A549 (cell line): ENCODE results near the gene CLEC16A. TPM values are rescaled to one million over a fixed set of nuclear protein-coding genes. Genes with fewer than 3 reads are reported as not detected.

ENCODE experiments used
- ATAC-seq, 2 experiments: fragments of 200-7000 bp in 1 of 2; fragments of >200 bp in 1 of 2; cut with Nextera tagmentation in 1 of 2; cut with Tn5 transposase in 1 of 2; 3 replicates each; pipeline versions ENCODE4 v1.8.0 to v1.9.1; 2018 to 2020; ENCODE audit warnings: mild to moderate bottlenecking in 1 of 2, moderate library complexity in 1 of 2
- CTCF ChIA-PET: fragments of 300-600 bp; sonication (Branson Sonifier 250); formaldehyde crosslinking; extraction: SDS; loops from one replicate; lab custom pipeline; 2021; ENCODE audit warnings: antibody characterized with exemption, inconsistent platforms; lab: Yijun Ruan, JAX
- POLR2A ChIA-PET: fragments of 350-600 bp; formaldehyde crosslinking; extraction: SDS; loops from one replicate; lab custom pipeline; 2021; ENCODE audit warnings: antibody characterized with exemption, inconsistent platforms; lab: Yijun Ruan, JAX
- DNase-seq, 2 experiments: peaks; one replicate each; pipeline versions ENCODE4 v3.0.0 to v3.0.0-alpha.2; 2011 to 2016; ENCODE audit warnings: low read depth in 1 of 2, low spot score in 1 of 2
- FAIRE-seq: peaks from 2 replicates; lab custom pipeline; 2011; peaks lifted over from hg19 to GRCh38; lab: Jason Lieb, UNC
- H3K27ac ChIP-seq, 2 experiments: fragments of >200 bp; sonication (Bioruptor Twin); formaldehyde crosslinking; 3 replicates each; pipeline ENCODE4 v1.5.1; 2016 to 2017
- H3K4me1 ChIP-seq: fragments of >200 bp; sonication (Bioruptor Twin); formaldehyde crosslinking; 3 replicates; pipeline ENCODE4 v1.6.1; 2016
- H3K4me2 ChIP-seq: fragments of >200 bp; sonication (Bioruptor Twin); formaldehyde crosslinking; 3 replicates; pipeline ENCODE4 v1.6.1; 2016
- H3K4me3 ChIP-seq: fragments of >200 bp; sonication (Bioruptor Twin); formaldehyde crosslinking; 3 replicates; pipeline ENCODE4 v1.5.1; 2016
- H3K9me3 ChIP-seq: fragments of >200 bp; sonication (Bioruptor Twin); formaldehyde crosslinking; 3 replicates; pipeline ENCODE4 v1.6.1; 2016
- CEBPB ChIP-seq, 2 experiments: fragments of >200 bp in 1 of 2; sonication (Bioruptor Twin) in 1 of 2; formaldehyde crosslinking in 1 of 2; IDR thresholded peaks; 2 replicates each; pipeline ENCODE4 v1.6.1; 2012 to 2016
- CHD2 ChIP-seq: fragments of 150-350 bp; IDR thresholded peaks from 2 replicates; pipeline ENCODE4 v1.6.1; 2014; ENCODE audit warnings: low read length; ENCODE audit not compliant: partially characterized antibody
- CHD4 ChIP-seq: fragments of 200-600 bp; sonication (generic); IDR thresholded peaks from 2 replicates; pipeline ENCODE4 v1.6.1; 2016; ENCODE audit warnings: antibody characterized with exemption, mild to moderate bottlenecking, borderline replicate concordance
- EHMT2 ChIP-seq: fragments of 200-600 bp; sonication (generic); IDR thresholded peaks from 2 replicates; pipeline ENCODE4 v1.6.1; 2016; ENCODE audit warnings: antibody characterized with exemption, low read depth, mild to moderate bottlenecking, moderate library complexity
- ELK1 ChIP-seq: fragments of 150-350 bp; IDR thresholded peaks from 2 replicates; pipeline ENCODE4 v1.6.1; 2014; ENCODE audit warnings: low read depth, mild to moderate bottlenecking, low read length
- EP300 ChIP-seq, 2 experiments: fragments of >200 bp; sonication (Bioruptor Twin); formaldehyde crosslinking; IDR thresholded peaks; 2 replicates in 1 of 2; 3 replicates in 1 of 2; pipeline ENCODE4 v1.6.1; 2016 to 2017
- FOXS1 ChIP-seq: fragments of 250-450 bp; sonication (Bioruptor Pico); IDR thresholded peaks from 2 replicates; pipeline ENCODE4 v1.5.0; 2020; ENCODE audit warnings: mild to moderate bottlenecking, moderate library complexity
- GATA3 ChIP-seq: IDR thresholded peaks from 2 replicates; pipeline ENCODE4 v1.6.1; 2012; ENCODE audit warnings: borderline replicate concordance
- HDAC2 ChIP-seq: fragments of 200-600 bp; sonication (generic); IDR thresholded peaks from 2 replicates; pipeline ENCODE4 v1.6.1; 2016
- HMGXB4 ChIP-seq: fragments of 250-450 bp; sonication (Bioruptor Pico); IDR thresholded peaks from 2 replicates; pipeline ENCODE4 v1.5.0; 2021; ENCODE audit warnings: mild to moderate bottlenecking, moderate library complexity, borderline replicate concordance
- HOXA7 ChIP-seq: fragments of 250-450 bp; sonication (Bioruptor Pico); IDR thresholded peaks from 2 replicates; pipeline ENCODE4 v1.5.0; 2020; ENCODE audit warnings: mild to moderate bottlenecking, moderate library complexity
- HOXB5 ChIP-seq: fragments of 250-450 bp; sonication (Bioruptor Pico); IDR thresholded peaks from 2 replicates; pipeline ENCODE4 v1.5.0; 2020; ENCODE audit warnings: mild to moderate bottlenecking, moderate library complexity
- KDM1A ChIP-seq: fragments of 200-600 bp; sonication (generic); IDR thresholded peaks from 2 replicates; pipeline ENCODE4 v1.6.1; 2016; ENCODE audit warnings: low read depth, mild to moderate bottlenecking
- REST ChIP-seq: fragments of 200-600 bp; sonication (generic); IDR thresholded peaks from 2 replicates; pipeline ENCODE4 v1.6.1; 2016; ENCODE audit warnings: antibody characterized with exemption, mild to moderate bottlenecking, moderate library complexity
- SMC3 ChIP-seq: fragments of >200 bp; sonication (Bioruptor Twin); formaldehyde crosslinking; IDR thresholded peaks from 3 replicates; pipeline ENCODE4 v1.6.1; 2018; ENCODE audit warnings: inconsistent platforms
- SREBF2 ChIP-seq: fragments of 450-650 bp; IDR thresholded peaks from 2 replicates; pipeline ENCODE4 v1.6.1; 2014; ENCODE audit warnings: mild to moderate bottlenecking, moderate library complexity
- USF2 ChIP-seq: fragments of 450-650 bp; IDR thresholded peaks from 2 replicates; pipeline ENCODE4 v1.6.1; 2014; ENCODE audit warnings: antibody characterized with exemption
- ZC3H11A ChIP-seq: fragments of 450-650 bp; IDR thresholded peaks from 2 replicates; pipeline ENCODE4 v1.6.1; 2014; ENCODE audit warnings: antibody characterized with exemption, mild to moderate bottlenecking
- ZFP36 ChIP-seq: fragments of 450-650 bp; IDR thresholded peaks from 2 replicates; pipeline ENCODE4 v1.6.1; 2014; ENCODE audit warnings: borderline replicate concordance; ENCODE audit not compliant: partially characterized antibody
- WGBS: methylation state at CpG from one replicate; pipeline ENCODE4 v1.1.6; 2017; ENCODE audit errors: missing lambda C conversion rate; 5-methylcytosine and 5-hydroxymethylcytosine counted together
- polyA plus RNA-seq, 4 experiments: library from polyadenylated mRNA; depleted of rRNA in 3 of 4; stranded (reverse); fragments of >200 nt; fragmentation: RNase III in 1 of 4; extraction: RNeasy Plus Mini Kit Qiagen cat#74134 plus additional on column Dnase treatment in 1 of 4; gene quantifications; 2 replicates in 3 of 4; 3 replicates in 1 of 4; pipeline ENCODE4 v1.2.3, GENCODE V29; 2011 to 2017

CLEC16A gene
- polyA plus RNA-seq, 2 of the 4 experiments (the other 2 are of a cell fraction) = 8.3 to 10.4 TPM

- no peak overlapping the region for H3K4me3 ChIP-seq
- H3K27ac ChIP-seq = no peak overlapping the region
- TF ChIP-seq ELK1 (no peak), REST (no peak), HDAC2 (no peak), FOXS1 (CRISPR knock-in tag) (no peak), CEBPB (IDR thresholded peaks at IDR 0.05) (no peak), HMGXB4 (no peak), SREBF2 (no peak), CHD4 (no peak), KDM1A (no peak), EP300 (IDR thresholded peaks at IDR 0.05) (no peak), HOXA7 (no peak), GATA3 (no peak), SMC3 (no peak), ZFP36 (no peak), USF2 (no peak), HOXB5 (no peak), ZC3H11A (no peak), EHMT2 (no peak), CHD2 (no peak)
- TF ChIP-seq, all 56 proteins: peak for 0
- DNase-seq (no peak), ATAC-seq (no peak), FAIRE-seq (no peak)
- ChIA-PET CTCF (interaction anchor here (0.6 kb wide), 2 partner anchors 114 to 617 kb away, joined by 3 read pairs; no protein-coding TSS in a partner anchor), POLR2A (no interaction called here)
- Histone ChIP-seq H3K4me2 (no peak overlapping the region), H3K9me3 (no peaks in the 10 kb centered on the region), H3K4me1 (no peaks in the 10 kb centered on the region)
- WGBS = 90% methylated on average over 16 of the region's 17 CpGs
These were observed 154.4 kb downstream of the CLEC16A start for GRCh38 chr16:11098601-11099390.
